ENCODE data around the gene NFIX. TPM values are rescaled to one million over a fixed set of nuclear protein-coding genes. Genes with fewer than 3 reads are reported as not detected.

Gene NFIX
- total and polyA plus RNA-seq, 2 donors (not counting 3 experiments of a cell fraction or from before 2014, with no cell fraction given), result 9.8 to 37.7 TPM

- no peak for TF ChIP-seq EZH2 (IDR thresholded peaks at IDR 0.05; ENCODE audit: borderline replicate concordance, low read depth, low read length, severe bottlenecking)
- FAIRE-seq (peak; percentile 74), DNase-seq (ENCODE audit: low read depth, low spot score) (peak; percentile 81)
- Histone ChIP-seq H3K9me3 (replicated peaks; ENCODE audit: control insufficient read depth, insufficient read depth, low read length) (no peaks in the 10 kb centered on the region), H3K9me1 (replicated peaks; ENCODE audit: control insufficient read depth, extremely low read depth, insufficient read depth, low read length) (no peaks in the 10 kb centered on the region), H3K4me2 (ENCODE audit: insufficient read depth, low read length) (peak overlapping the region; percentile 99), H4K20me1 (replicated peaks; ENCODE audit: control insufficient read depth, extremely low read depth, insufficient read depth, low read length) (no peaks in the 10 kb centered on the region), H3K4me3 (replicated peaks in 1 of 3; ENCODE audit: insufficient read depth in 1 of 3, low read depth in 1 of 3, low read length in 3 of 3) (peak overlapping the region; percentile 72 to 92 (median 72)), H3K4me1 (ENCODE audit: control insufficient read depth, extremely low read depth, insufficient read depth, low read length) (peaks cover 12% of the 10 kb centered on the region), H3K9ac (replicated peaks; ENCODE audit: extremely low read depth, insufficient read depth, low read length) (peak overlapping the region; percentile 90), H3K27me3 (ENCODE audit: control insufficient read depth in 2 of 2, insufficient read depth in 2 of 2, low read length in 2 of 2) (no peaks in the 10 kb centered on the region), H2AFZ (ENCODE audit: low read depth, low read length) (no peak overlapping the region), H3K36me3 (ENCODE audit: control insufficient read depth in 2 of 2, extremely low read depth in 1 of 2, insufficient read depth in 2 of 2, low read length in 2 of 2) (peaks cover 18 to 58% of the 10 kb centered on the region in 2 experiments), H3K27ac (ENCODE audit: insufficient read depth, low read depth, low read length) (peak overlapping the region; percentile 76), H3K79me2 (ENCODE audit: control insufficient read depth, insufficient read depth, low read length) (peaks cover 43% of the 10 kb centered on the region)
- CTCF ChIA-PET, result interaction anchor here (0.6 to 1.0 kb wide), 2 partner anchors 19 to 83 kb away, joined by 3 to 12 read pairs; no protein-coding TSS in a partner anchor
- TSS peak; percentile 33 for BruUV-seq (replicated peaks)
- POLR2A ChIA-PET, result interaction anchor here (0.6 to 1.0 kb wide), 4 partner anchors 8 to 14 kb away, joined by 3 to 6 read pairs (median 5); partner anchors contain the start of gene GADD45GIP1
- intact Hi-C loops (cut with micrococcal nuclease), result loop anchor here (1.0 kb wide), 1 partner anchor 8 kb away; the partner anchor contains the start of gene CALR
- dilution Hi-C loops (cut with MboI; ENCODE audit: extremely low pct_ligation_motif_present, low sequenced_read_pairs), result no loop called here
Observed at GRCh38 chr19:12946092-12946721, 49.1 kb upstream of the NFIX start.

GRCh38 chr19:12946731-12947496 lies 48.4 kb upstream of the NFIX start:
- FAIRE-seq (no peak), DNase-seq (ENCODE audit: low read depth, low spot score) (no peak)
- H3K27me3 ChIP-seq (ENCODE audit: control insufficient read depth in 2 of 2, insufficient read depth in 2 of 2, low read length in 2 of 2), result no peaks in the 10 kb centered on the region
- no TSS peak for BruUV-seq (replicated peaks)
- peak overlapping the region; percentile 72 to 92 (median 72) for H3K4me3 ChIP-seq (replicated peaks in 1 of 3; ENCODE audit: insufficient read depth in 1 of 3, low read depth in 1 of 3, low read length in 3 of 3)
- H2AFZ ChIP-seq (ENCODE audit: low read depth, low read length), result no peak overlapping the region
- peaks cover 38% of the 10 kb centered on the region for H3K79me2 ChIP-seq (ENCODE audit: control insufficient read depth, insufficient read depth, low read length)
- peak overlapping the region; percentile 99 for H3K4me2 ChIP-seq (ENCODE audit: insufficient read depth, low read length)
- peaks cover 18 to 56% of the 10 kb centered on the region in 2 experiments for H3K36me3 ChIP-seq (ENCODE audit: control insufficient read depth in 2 of 2, extremely low read depth in 1 of 2, insufficient read depth in 2 of 2, low read length in 2 of 2)
- peak overlapping the region; percentile 76 for H3K27ac ChIP-seq (ENCODE audit: insufficient read depth, low read depth, low read length)
- TF ChIP-seq POLR2A (IDR thresholded peaks at IDR 0.05; ENCODE audit: low read depth, low read length), result peak; percentile 27
- TF ChIP-seq EZH2 (IDR thresholded peaks at IDR 0.05; ENCODE audit: borderline replicate concordance, low read depth, low read length, severe bottlenecking), result no peak
- peaks cover 12% of the 10 kb centered on the region for H3K4me1 ChIP-seq (ENCODE audit: control insufficient read depth, extremely low read depth, insufficient read depth, low read length)
- H4K20me1 ChIP-seq (replicated peaks; ENCODE audit: control insufficient read depth, extremely low read depth, insufficient read depth, low read length), result no peaks in the 10 kb centered on the region
- H3K9me1 ChIP-seq (replicated peaks; ENCODE audit: control insufficient read depth, extremely low read depth, insufficient read depth, low read length), result no peaks in the 10 kb centered on the region
- ChIA-PET CTCF (interaction anchor here (0.6 to 1.0 kb wide), 2 partner anchors 19 to 84 kb away, joined by 3 to 12 read pairs; no protein-coding TSS in a partner anchor), POLR2A (interaction anchor here (0.7 to 1.0 kb wide), 2 partner anchors 7 to 9 kb away, joined by 5 read pairs; partner anchors contain the start of gene GADD45GIP1)
- H3K9me3 ChIP-seq (replicated peaks; ENCODE audit: control insufficient read depth, insufficient read depth, low read length), result no peaks in the 10 kb centered on the region
- dilution Hi-C loops (cut with MboI; ENCODE audit: extremely low pct_ligation_motif_present, low sequenced_read_pairs), result no loop called here
- peak overlapping the region; percentile 90 for H3K9ac ChIP-seq (replicated peaks; ENCODE audit: extremely low read depth, insufficient read depth, low read length)
- intact Hi-C loops (cut with micrococcal nuclease), result loop anchor here (1.0 kb wide), 1 partner anchor 9 kb away; the partner anchor contains the start of gene CALR

Data from endothelial cell of umbilical vein (primary cell).